Naive thymus-derived CD8-positive, alpha-beta T cell (primary cell): ENCODE measurements around the gene MUC22. TPM values are rescaled to one million over a fixed set of nuclear protein-coding genes. Genes with fewer than 3 reads are reported as not detected.

Source experiments
- ATAC-seq, 2 donors: fragments of 150-1000 bp; cut with Tn5 transposase in 1 of 2; sonication (Bioruptor Pico), chemical (Tn5 transposase) in 1 of 2; 1 replicate in 1 of 2; 2 replicates in 1 of 2; pipeline ENCODE4 v1.10.0; 2021; ENCODE audit warnings: mild to moderate bottlenecking in 2 of 2, moderate library complexity in 2 of 2
- POLR2A ChIA-PET: fragments of 350-600 bp; sonication (Branson Sonifier 250); formaldehyde crosslinking; loops from one replicate; lab custom pipeline; 2021; ENCODE audit warnings: antibody characterized with exemption; lab: Charles Lee
- DNase-seq, 10 donors: peaks; one replicate each; pipeline versions ENCODE4 v3.0.0 to v3.0.0-alpha.2; 2020 to 2022
- H3K27ac Mint-ChIP-seq, 10 donors: one replicate each; pipeline ENCODE4 v1.8.0; 2020 to 2022; ENCODE audit warnings: mild to moderate bottlenecking in 10 of 10, mixed read lengths in 10 of 10, moderate library complexity in 4 of 10, inconsistent platforms in 1 of 10
- H3K27me3 Mint-ChIP-seq, 5 donors: one replicate each; pipeline ENCODE4 v1.8.0; 2021 to 2022; ENCODE audit warnings: mixed read lengths in 5 of 5
- H3K36me3 Mint-ChIP-seq, 3 donors: one replicate each; pipeline ENCODE4 v1.8.0; 2020 to 2022; ENCODE audit warnings: mixed read lengths in 3 of 3, mild to moderate bottlenecking in 2 of 3, inconsistent platforms in 1 of 3
- H3K4me1 Mint-ChIP-seq, 4 donors: one replicate each; pipeline ENCODE4 v1.8.0; 2021 to 2022; ENCODE audit warnings: mixed read lengths in 4 of 4
- H3K4me3 Mint-ChIP-seq, 10 donors: one replicate each; pipeline ENCODE4 v1.8.0; 2020 to 2022; ENCODE audit warnings: mild to moderate bottlenecking in 10 of 10, mixed read lengths in 10 of 10, moderate library complexity in 6 of 10, inconsistent platforms in 1 of 10
- H3K9me3 Mint-ChIP-seq, 9 donors: one replicate each; pipeline ENCODE4 v1.8.0; 2020 to 2022; ENCODE audit warnings: mixed read lengths in 9 of 9, mild to moderate bottlenecking in 3 of 9, inconsistent platforms in 1 of 9, moderate library complexity in 1 of 9
- polyA plus RNA-seq, 3 donors: library from polyadenylated mRNA; unstranded; fragments of 300-500 nt; fragmentation: Illumina TruSeq; gene quantifications; one replicate each; pipeline ENCODE4 v1.2.3, GENCODE V29; 2021
- total RNA-seq, 8 experiments: library from RNA in 2 of 8; stranded (reverse) in 2 of 8; gene quantifications; one replicate each; pipeline ENCODE4 v1.2.3 and lab custom pipeline; 2021 to 2026

The MUC22 gene
- total and polyA plus RNA-seq, 5 experiments from 2014 or later: not detected

GRCh38 chr6:31070711-31071197, 60.5 kb downstream of the MUC22 start:
- Mint-ChIP-seq H3K36me3 (no peaks in the 10 kb centered on the region), H3K27ac (no peak overlapping the region), H3K4me3 (no peak overlapping the region), H3K9me3 (no peaks in the 10 kb centered on the region), H3K27me3 (peaks cover 0 to 3% (median 0%) of the 10 kb centered on the region in 5 donors), H3K4me1 (peaks cover 0 to 4% (median 2%) of the 10 kb centered on the region in 4 donors)
- DNase-seq: no peak
- ATAC-seq: no peak
- POLR2A ChIA-PET: interaction anchor here (1.0 kb wide), 1 partner anchor 471 kb away, joined by 3 read pairs; no protein-coding TSS in a partner anchor

GRCh38 chr6:31074401-31074800, 64.1 kb downstream of the MUC22 start:
- Mint-ChIP-seq H3K9me3 (no peaks in the 10 kb centered on the region), H3K27me3 (no peaks in the 10 kb centered on the region), H3K4me1 (peaks cover 0 to 2% (median 2%) of the 10 kb centered on the region in 4 donors), H3K4me3 (no peak overlapping the region), H3K27ac (peak overlapping the region in 1 of 10 donors; percentile 7), H3K36me3 (no peaks in the 10 kb centered on the region)
- POLR2A ChIA-PET: no interaction called here
- DNase-seq: no peak
- ATAC-seq: no peak

GRCh38 chr6:31075528-31075927, 65.3 kb downstream of the MUC22 start:
- Mint-ChIP-seq H3K27ac (no peak overlapping the region), H3K4me3 (no peak overlapping the region), H3K36me3 (no peaks in the 10 kb centered on the region), H3K27me3 (peaks cover 0 to 2% (median 0%) of the 10 kb centered on the region in 5 donors), H3K4me1 (peaks cover 0 to 10% (median 8%) of the 10 kb centered on the region in 4 donors), H3K9me3 (no peaks in the 10 kb centered on the region)
- ATAC-seq (no peak), DNase-seq (no peak)
- POLR2A ChIA-PET: no interaction called here

GRCh38 chr6:31076611-31077010, 66.3 kb downstream of the MUC22 start:
- H3K9me3 Mint-ChIP-seq: no peaks in the 10 kb centered on the region

DNA sequence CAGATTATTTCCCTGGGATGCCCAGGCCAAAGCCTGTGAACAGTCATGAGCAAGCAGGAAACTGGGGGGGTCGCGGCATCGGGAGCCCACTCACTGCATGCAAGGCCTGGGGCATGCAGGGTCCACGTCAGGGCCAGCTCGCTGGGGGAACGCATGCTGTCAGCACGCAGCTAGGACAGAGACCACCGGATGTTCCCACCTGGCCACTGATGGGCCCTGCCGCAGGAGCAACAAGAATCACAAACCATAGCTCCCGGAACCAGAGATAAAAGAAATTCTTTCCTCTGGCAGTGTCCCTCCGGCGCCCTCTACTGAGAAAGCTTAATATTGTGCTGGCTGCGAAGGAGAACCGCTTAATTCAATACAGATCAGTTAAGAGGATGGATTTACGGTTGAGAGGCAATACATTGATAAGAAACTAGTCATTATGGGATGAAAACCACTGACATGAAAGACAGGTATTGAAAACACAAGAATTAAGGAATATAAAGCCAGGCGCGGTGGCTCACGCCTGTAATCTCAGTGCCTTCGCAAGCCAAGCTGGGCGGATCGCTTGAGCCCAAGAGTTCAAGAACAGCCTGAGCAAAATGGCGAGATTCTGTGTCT, 69.5 kb downstream of the MUC22 start:
- peak overlapping the region in 8 of 10 donors; percentile 13 to 85 (median 64) for H3K27ac Mint-ChIP-seq
- peak overlapping the region; percentile 48 to 86 (median 66) for H3K4me3 Mint-ChIP-seq
- H3K27me3 Mint-ChIP-seq: peaks cover 0 to 2% (median 0%) of the 10 kb centered on the region in 5 donors
- peaks cover 0 to 10% (median 8%) of the 10 kb centered on the region in 4 donors for H3K4me1 Mint-ChIP-seq
- no peaks in the 10 kb centered on the region for H3K36me3 Mint-ChIP-seq
- DNase-seq: peak; percentile 43 to 85 (median 70)
- POLR2A ChIA-PET: interaction anchor here (0.7 to 1.9 kb wide), 8 partner anchors 13 to 250 kb away, joined by 3 to 16 read pairs (median 4); partner anchors contain the start of gene VARS2
- H3K9me3 Mint-ChIP-seq: no peaks in the 10 kb centered on the region
- ATAC-seq: peak; percentile 95 to 98

More at GRCh38 chr6:31076611-31077010, 66.3 kb downstream of the MUC22 start:
- H3K36me3 Mint-ChIP-seq: no peaks in the 10 kb centered on the region
- H3K27ac Mint-ChIP-seq: no peak overlapping the region
- ATAC-seq (no peak), DNase-seq (no peak)
- H3K4me3 Mint-ChIP-seq: no peak overlapping the region
- peaks cover 0 to 10% (median 8%) of the 10 kb centered on the region in 4 donors for H3K4me1 Mint-ChIP-seq
- peaks cover 0 to 2% (median 0%) of the 10 kb centered on the region in 5 donors for H3K27me3 Mint-ChIP-seq
- POLR2A ChIA-PET: no interaction called here

DNA sequence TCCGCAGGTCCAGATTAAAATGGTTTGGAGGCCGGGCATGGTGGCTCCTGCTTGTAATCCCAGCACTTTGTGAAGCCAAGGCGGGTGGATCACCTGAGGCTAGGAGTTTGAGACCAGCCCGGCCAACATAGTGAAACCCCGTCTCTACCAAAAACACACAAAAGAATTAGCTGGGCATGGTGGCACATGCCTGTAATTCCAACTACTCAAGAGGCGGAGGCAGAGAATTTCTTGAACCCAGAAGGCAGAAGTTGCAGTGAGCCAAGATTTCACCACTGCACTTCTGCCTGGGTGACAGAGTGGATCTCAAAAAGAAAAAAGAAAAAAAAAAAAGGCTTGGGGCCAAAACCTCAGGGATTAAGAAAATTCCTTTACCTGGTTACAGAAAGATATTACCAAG, 71.6 kb downstream of the MUC22 start:
- Mint-ChIP-seq H3K27me3 (peaks cover 0 to 2% (median 2%) of the 10 kb centered on the region in 5 donors), H3K36me3 (no peaks in the 10 kb centered on the region), H3K4me1 (peaks cover 0 to 11% (median 9%) of the 10 kb centered on the region in 4 donors), H3K27ac (no peak overlapping the region), H3K4me3 (no peak overlapping the region), H3K9me3 (no peaks in the 10 kb centered on the region)
- ATAC-seq (no peak), DNase-seq (no peak)
- POLR2A ChIA-PET: no interaction called here

DNA sequence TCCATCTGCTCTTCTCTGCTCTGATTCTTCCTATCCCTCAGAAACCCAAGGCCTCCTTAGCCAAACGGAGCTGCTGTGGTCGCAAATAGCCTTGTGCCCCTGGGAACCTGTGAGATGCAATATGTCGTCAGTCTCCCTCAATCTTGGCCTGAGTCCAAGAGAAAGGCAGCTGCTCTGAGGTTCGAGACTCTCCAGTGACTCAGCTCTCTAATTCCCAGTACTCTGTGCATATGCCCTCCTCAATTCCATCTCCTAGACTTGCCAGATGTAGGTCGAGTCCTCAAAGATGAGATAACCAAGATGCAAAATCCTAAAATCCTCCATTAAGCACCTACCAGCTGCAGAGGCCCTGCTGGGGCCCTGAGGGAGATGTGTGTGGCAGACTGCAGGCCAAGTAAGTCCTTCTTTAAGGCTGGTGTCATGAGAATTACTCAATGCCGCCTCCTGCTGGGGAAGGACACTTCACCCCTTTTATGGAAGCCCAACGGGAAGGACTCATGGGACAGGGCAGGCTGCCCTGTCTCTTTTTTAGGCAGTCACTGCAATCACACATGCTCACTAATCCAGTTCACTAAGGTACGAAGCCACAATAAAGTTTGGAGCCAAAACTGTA, 73.6 kb downstream of the MUC22 start:
- Mint-ChIP-seq H3K27ac (peak overlapping the region in 1 of 10 donors; percentile 5), H3K4me1 (peaks cover 3 to 21% (median 17%) of the 10 kb centered on the region in 4 donors), H3K4me3 (no peak overlapping the region), H3K27me3 (peaks cover 0 to 3% (median 2%) of the 10 kb centered on the region in 5 donors), H3K9me3 (no peaks in the 10 kb centered on the region), H3K36me3 (no peaks in the 10 kb centered on the region)
- DNase-seq: peak in 3 of 10 donors; percentile 5 to 28 (median 18)
- POLR2A ChIA-PET: interaction anchor here (1.1 kb wide), 1 partner anchor 10 kb away, joined by 3 read pairs; no protein-coding TSS in a partner anchor
- ATAC-seq: no peak

Other genes with a start within 250 kb of the MUC22 start
- gene DDR1, start 126.0 kb upstream of the MUC22 start, total RNA-seq: 10 to 100 TPM; 19.8 to 22.8 TPM
- 1 to 10 TPM in 2 of 3 donors, under 1 TPM in 1; 0.57 to 5.4 (median 1.5) TPM for gene DDR1, start 126.0 kb upstream of the MUC22 start, polyA plus RNA-seq
- 10 to 100 TPM; 30.0 to 33.9 TPM for gene GTF2H4, start 102.3 kb upstream of the MUC22 start, total RNA-seq
- 1 to 10 TPM; 5.1 to 8.3 (median 6.3) TPM for gene GTF2H4, start 102.3 kb upstream of the MUC22 start, polyA plus RNA-seq
- gene VARS2, start 96.2 kb upstream of the MUC22 start, total RNA-seq: 10 to 100 TPM; 41.4 to 53.7 TPM
- 10 to 100 TPM; 14.1 to 16.3 (median 14.5) TPM for gene VARS2, start 96.2 kb upstream of the MUC22 start, polyA plus RNA-seq
- not detected for gene SFTA2, start 78.3 kb upstream of the MUC22 start, total RNA-seq
- under 1 TPM in 1 of 3 donors, not detected in 2; 0.30 TPM for gene SFTA2, start 78.3 kb upstream of the MUC22 start, polyA plus RNA-seq
- gene MUCL3, start 69.5 kb upstream of the MUC22 start, total RNA-seq: not detected
- gene MUCL3, start 69.5 kb upstream of the MUC22 start, polyA plus RNA-seq: not detected
- gene MUC21, start 26.8 kb upstream of the MUC22 start, total RNA-seq: not detected
- gene MUC21, start 26.8 kb upstream of the MUC22 start, polyA plus RNA-seq: not detected
- gene C6orf15, start 102.1 kb downstream of the MUC22 start, total RNA-seq: not detected
- not detected for gene C6orf15, start 102.1 kb downstream of the MUC22 start, polyA plus RNA-seq
- gene PSORS1C1, start 104.3 kb downstream of the MUC22 start, total RNA-seq: not detected
- gene PSORS1C1, start 104.3 kb downstream of the MUC22 start, polyA plus RNA-seq: not detected
- not detected for gene CDSN, start 110.0 kb downstream of the MUC22 start, total RNA-seq
- gene CDSN, start 110.0 kb downstream of the MUC22 start, polyA plus RNA-seq: not detected
- gene PSORS1C2, start 128.6 kb downstream of the MUC22 start, total RNA-seq: not detected
- gene PSORS1C2, start 128.6 kb downstream of the MUC22 start, polyA plus RNA-seq: not detected
- gene CCHCR1, start 147.3 kb downstream of the MUC22 start, total RNA-seq: 10 to 100 TPM; 36.4 to 37.8 TPM
- 1 to 10 TPM; 6.3 to 9.2 (median 6.4) TPM for gene CCHCR1, start 147.3 kb downstream of the MUC22 start, polyA plus RNA-seq
- gene TCF19, start 148.1 kb downstream of the MUC22 start, total RNA-seq: 10 to 100 TPM in 1 of 2 experiments, 1 to 10 TPM in 1; 9.3 to 10.2 TPM
- gene TCF19, start 148.1 kb downstream of the MUC22 start, polyA plus RNA-seq: 1 to 10 TPM; 5.6 to 9.7 (median 8.4) TPM
- gene POU5F1, start 160.2 kb downstream of the MUC22 start, total RNA-seq: 1 to 10 TPM in 1 of 2 experiments, under 1 TPM in 1; 0.85 to 1.6 TPM
- gene POU5F1, start 160.2 kb downstream of the MUC22 start, polyA plus RNA-seq: not detected